Natural killer cell (primary cell): ENCODE measurements around the gene CCIN. TPM values are rescaled to one million over a fixed set of nuclear protein-coding genes. Genes with fewer than 3 reads are reported as not detected.
A peak's percentile ranks its signal among the peaks of the same experiment; 100 is the strongest.

Experiments used
- ATAC-seq, 3 donors: fragments of 150-1000 bp in 2 of 3; fragments of 200-7000 bp in 1 of 3; cut with Tn5 transposase; 1 replicate in 1 of 3; 2 replicates in 2 of 3; pipeline ENCODE4 v1.10.0; 2021; ENCODE audit warnings: mild to moderate bottlenecking in 2 of 3, moderate library complexity in 2 of 3
- DNase-seq, 2 donors: peaks; one replicate each; pipeline versions ENCODE4 v3.0.0 to v3.0.0-alpha.2; 2013 to 2021; ENCODE audit warnings: mixed read lengths in 1 of 2
- H3K27ac ChIP-seq: one replicate; pipeline ENCODE4 v1.5.1; 2013; ENCODE audit warnings: mild to moderate bottlenecking, low read length
- H3K27me3 ChIP-seq: one replicate; pipeline ENCODE4 v1.6.1; 2013; ENCODE audit warnings: low read length; ENCODE audit not compliant: control insufficient read depth, insufficient read depth
- H3K36me3 ChIP-seq: one replicate; pipeline ENCODE4 v1.6.1; 2013; ENCODE audit warnings: low read length; ENCODE audit not compliant: control insufficient read depth, insufficient read depth
- H3K4me1 ChIP-seq: one replicate; pipeline ENCODE4 v1.6.1; 2013; ENCODE audit warnings: low read length; ENCODE audit not compliant: control insufficient read depth, insufficient read depth
- H3K4me3 ChIP-seq: one replicate; pipeline ENCODE4 v1.5.1; 2013; ENCODE audit warnings: low read length
- H3K9me3 ChIP-seq: one replicate; pipeline ENCODE4 v1.6.1; 2013; ENCODE audit warnings: low read length; ENCODE audit not compliant: control insufficient read depth, insufficient read depth
- H3K27ac Mint-ChIP-seq, 2 donors: one replicate each; pipeline ENCODE4 v1.8.0; 2022; ENCODE audit warnings: mild to moderate bottlenecking in 2 of 2, mixed read lengths in 2 of 2, moderate library complexity in 1 of 2
- H3K27me3 Mint-ChIP-seq, 2 donors: one replicate each; pipeline ENCODE4 v1.8.0; 2022; ENCODE audit warnings: low read depth in 2 of 2, mixed read lengths in 2 of 2
- H3K36me3 Mint-ChIP-seq: one replicate; pipeline ENCODE4 v1.8.0; 2022; ENCODE audit warnings: mixed read lengths
- H3K4me1 Mint-ChIP-seq, 2 donors: one replicate each; pipeline ENCODE4 v1.8.0; 2022; ENCODE audit warnings: mixed read lengths in 2 of 2
- H3K4me3 Mint-ChIP-seq: one replicate; pipeline ENCODE4 v1.8.0; 2022; ENCODE audit warnings: mild to moderate bottlenecking, moderate library complexity, mixed read lengths
- H3K9me3 Mint-ChIP-seq, 2 donors: one replicate each; pipeline ENCODE4 v1.8.0; 2022; ENCODE audit warnings: mixed read lengths in 2 of 2
- WGBS: methylation state at CpG from one replicate; pipeline ENCODE4 v1.1.7; 2013; ENCODE audit warnings: missing lambda C conversion rate; ENCODE audit not compliant: insufficient coverage; 5-methylcytosine and 5-hydroxymethylcytosine counted together
- intact Hi-C: fragments of 100-400 bp; cut with micrococcal nuclease; formaldehyde crosslinking; loops from one replicate; pipeline ENCODE4 v1.14.2; 2022
- total RNA-seq, 4 donors: library from RNA; stranded (reverse); fragments of 120-200 nt in 1 of 4; gene quantifications; one replicate each; pipeline versions ENCODE4 v1.2.3 to v1.2.4, GENCODE V29; 2013 to 2022
- TF ChIP-seq, protein P1 (sequence below): fragments of 200-600 bp; IDR thresholded peaks from one replicate; pipeline ENCODE4 v1.8.0; 2022; ENCODE audit warnings: antibody characterized with exemption

CCIN gene
- total RNA-seq, 3 donors from 2014 or later (not counting 1 experiment from before 2014, with no cell fraction given) = 2.0 to 2.8 (median 2.0) TPM

DNA sequence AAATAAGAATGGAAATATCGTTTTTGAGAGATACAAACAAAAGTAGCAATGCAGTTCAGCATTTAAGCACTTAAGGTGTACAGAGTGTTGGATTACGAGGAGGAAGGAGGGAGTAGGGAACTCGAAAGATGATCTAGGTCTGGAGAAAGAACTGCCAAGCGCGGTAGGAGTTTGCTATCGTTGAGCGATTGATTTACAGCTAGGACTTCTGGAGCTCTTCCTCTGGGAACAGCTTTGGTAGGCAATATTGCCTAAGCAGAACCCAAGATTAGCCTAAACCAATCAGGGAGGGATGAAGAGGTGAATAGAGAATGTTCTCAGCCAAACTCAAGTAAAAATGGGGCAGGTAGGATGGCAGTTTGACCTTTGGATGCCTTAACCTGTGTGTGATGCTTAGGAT is 22.5 kb downstream of the CCIN start:
- Histone ChIP-seq H3K4me1 (peaks cover 35% of the 10 kb centered on the region), H3K9me3 (no peaks in the 10 kb centered on the region), H3K36me3 (peaks cover 2% of the 10 kb centered on the region), H3K4me3 (peak overlapping the region; percentile 85), H3K27ac (peak overlapping the region; percentile 72), H3K27me3 (no peaks in the 10 kb centered on the region)
- intact Hi-C loops = loop anchor here (1.0 to 2.0 kb wide), 2 partner anchors 47 to 88 kb away; no protein-coding TSS in a partner anchor
- Mint-ChIP-seq H3K27me3 (no peaks in the 10 kb centered on the region), H3K9me3 (no peaks in the 10 kb centered on the region), H3K4me1 (peaks cover 65 to 74% of the 10 kb centered on the region in 2 donors), H3K36me3 (peaks cover 9% of the 10 kb centered on the region), H3K4me3 (peak overlapping the region; percentile 98), H3K27ac (peak overlapping the region; percentile 84 to 91)
- ATAC-seq (no peak), DNase-seq (no peak)
- WGBS = under 1% methylated on average over 7 of the region's 7 CpGs
- TF ChIP-seq, protein P1, sequence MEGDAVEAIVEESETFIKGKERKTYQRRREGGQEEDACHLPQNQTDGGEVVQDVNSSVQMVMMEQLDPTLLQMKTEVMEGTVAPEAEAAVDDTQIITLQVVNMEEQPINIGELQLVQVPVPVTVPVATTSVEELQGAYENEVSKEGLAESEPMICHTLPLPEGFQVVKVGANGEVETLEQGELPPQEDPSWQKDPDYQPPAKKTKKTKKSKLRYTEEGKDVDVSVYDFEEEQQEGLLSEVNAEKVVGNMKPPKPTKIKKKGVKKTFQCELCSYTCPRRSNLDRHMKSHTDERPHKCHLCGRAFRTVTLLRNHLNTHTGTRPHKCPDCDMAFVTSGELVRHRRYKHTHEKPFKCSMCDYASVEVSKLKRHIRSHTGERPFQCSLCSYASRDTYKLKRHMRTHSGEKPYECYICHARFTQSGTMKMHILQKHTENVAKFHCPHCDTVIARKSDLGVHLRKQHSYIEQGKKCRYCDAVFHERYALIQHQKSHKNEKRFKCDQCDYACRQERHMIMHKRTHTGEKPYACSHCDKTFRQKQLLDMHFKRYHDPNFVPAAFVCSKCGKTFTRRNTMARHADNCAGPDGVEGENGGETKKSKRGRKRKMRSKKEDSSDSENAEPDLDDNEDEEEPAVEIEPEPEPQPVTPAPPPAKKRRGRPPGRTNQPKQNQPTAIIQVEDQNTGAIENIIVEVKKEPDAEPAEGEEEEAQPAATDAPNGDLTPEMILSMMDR = no peak

DNA sequence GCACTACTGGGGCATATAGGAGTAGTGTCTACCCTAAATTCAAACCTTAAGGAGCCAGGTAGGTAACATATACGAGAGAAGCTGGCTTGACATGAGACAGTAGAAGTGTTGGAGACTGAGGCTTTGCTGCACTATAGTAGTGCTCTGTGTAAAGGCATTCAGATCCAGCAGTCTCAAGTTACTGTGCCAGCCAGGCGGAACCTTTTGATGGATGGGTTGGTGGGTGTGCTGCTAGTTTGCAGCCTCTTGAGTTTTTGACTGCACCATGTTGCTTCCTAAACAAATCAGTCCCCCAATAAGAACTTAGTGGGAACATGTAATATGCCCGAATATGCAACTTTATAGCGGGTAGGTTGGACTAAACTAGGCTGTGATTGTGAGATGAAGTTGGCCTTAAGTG is 23.0 kb downstream of the CCIN start:
- H3K36me3 ChIP-seq = peaks cover 3% of the 10 kb centered on the region
- no peak overlapping the region for H3K4me3 ChIP-seq
- TF ChIP-seq, protein P1 = no peak
- no peak for ATAC-seq
- 67% methylated on average over 3 of the region's 4 CpGs for WGBS
- no peak for DNase-seq
- H3K27me3 ChIP-seq = no peaks in the 10 kb centered on the region
- Mint-ChIP-seq H3K4me3 (peak overlapping the region; percentile 98), H3K36me3 (peaks cover 9% of the 10 kb centered on the region), H3K4me1 (peaks cover 65 to 72% of the 10 kb centered on the region in 2 donors), H3K9me3 (no peaks in the 10 kb centered on the region), H3K27ac (peak overlapping the region; percentile 84 to 91), H3K27me3 (no peaks in the 10 kb centered on the region)
- peaks cover 31% of the 10 kb centered on the region for H3K4me1 ChIP-seq
- H3K27ac ChIP-seq = no peak overlapping the region
- intact Hi-C loops = no loop called here
- H3K9me3 ChIP-seq = no peaks in the 10 kb centered on the region

DNA sequence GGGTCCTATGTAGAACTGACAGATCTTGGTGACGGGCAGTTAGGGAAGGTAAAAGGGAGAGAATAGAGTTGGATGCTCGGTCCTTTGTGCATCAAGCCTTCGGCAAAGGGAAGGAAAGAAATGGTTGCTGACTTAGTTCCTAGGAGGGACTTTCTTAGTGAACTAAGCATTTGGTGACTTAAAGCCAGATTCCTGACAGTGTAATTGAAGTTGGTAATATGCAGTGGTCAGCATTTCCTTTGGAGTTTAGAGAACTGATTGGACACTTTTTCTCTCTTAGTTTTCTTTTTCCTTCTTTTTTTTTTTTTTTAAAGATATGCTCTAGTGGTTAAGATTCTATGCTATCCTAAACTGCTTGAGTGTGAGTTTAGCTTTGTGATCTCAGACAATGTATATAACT is 23.8 kb downstream of the CCIN start:
- Mint-ChIP-seq H3K36me3 (peaks cover 9% of the 10 kb centered on the region), H3K27me3 (no peaks in the 10 kb centered on the region), H3K4me3 (peak overlapping the region; percentile 98), H3K9me3 (no peaks in the 10 kb centered on the region), H3K27ac (peak overlapping the region; percentile 39 to 91), H3K4me1 (peaks cover 57 to 64% of the 10 kb centered on the region in 2 donors)
- ATAC-seq = no peak
- Histone ChIP-seq H3K27ac (no peak overlapping the region), H3K27me3 (no peaks in the 10 kb centered on the region), H3K4me1 (peaks cover 25% of the 10 kb centered on the region), H3K9me3 (no peaks in the 10 kb centered on the region), H3K36me3 (peaks cover 8% of the 10 kb centered on the region), H3K4me3 (no peak overlapping the region)
- DNase-seq = no peak
- TF ChIP-seq, protein P1 = no peak
- intact Hi-C loops = no loop called here
- 76% methylated on average over 3 of the region's 3 CpGs for WGBS
